GM18520 (cell line): ENCODE results near the gene OPRL1.

Experiments
- ATAC-seq: cut with Tn5 transposase; IDR thresholded peaks from one replicate; pipeline ENCODE4 v1.9.1; 2021; ENCODE audit not compliant: unreplicated experiment

OPRL1 gene

GRCh38 chr20:64042054-64042781 lies 37.7 kb upstream of the OPRL1 start:
- no peak for ATAC-seq

GRCh38 chr20:64043768-64044167 lies 36.1 kb upstream of the OPRL1 start:
- no peak for ATAC-seq

DNA sequence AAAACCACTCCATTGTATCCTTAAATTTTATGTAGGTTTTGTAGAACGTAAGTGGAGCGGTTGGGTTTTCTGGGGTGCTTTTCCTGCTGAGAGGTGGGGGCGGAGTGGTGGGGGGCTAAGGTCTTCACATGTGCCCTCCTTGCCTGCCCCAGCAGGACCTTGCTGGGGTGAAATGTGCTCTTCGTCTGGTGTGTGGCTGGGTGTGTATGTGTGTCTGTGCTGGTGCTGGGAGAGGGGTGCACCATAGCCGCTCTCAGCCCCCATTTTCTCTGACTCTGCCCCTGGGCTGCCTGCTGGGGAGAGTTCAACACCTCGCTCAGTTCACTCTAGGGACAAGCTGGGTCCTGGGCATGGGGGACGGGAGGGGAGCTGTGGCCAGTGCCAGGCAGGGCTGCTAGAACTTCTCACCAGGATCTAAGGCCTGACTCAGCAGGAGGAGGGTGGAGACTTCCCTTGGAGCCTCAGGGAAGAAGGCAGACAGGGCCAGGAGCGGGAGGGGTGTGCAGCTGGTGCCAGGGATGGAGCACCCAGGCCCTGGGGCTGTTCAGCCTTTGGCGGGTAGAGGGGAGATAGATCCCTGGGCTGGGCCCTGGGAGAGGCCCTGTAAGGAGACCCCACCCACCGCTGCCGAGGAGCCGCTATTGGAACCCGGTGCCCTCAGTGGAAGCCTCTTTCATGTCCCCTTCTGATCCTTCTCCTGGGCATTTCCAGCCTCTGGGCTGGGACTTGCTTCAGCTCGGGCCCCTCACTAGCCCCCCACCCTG lies 35.2 kb upstream of the OPRL1 start:
- no peak for ATAC-seq

DNA sequence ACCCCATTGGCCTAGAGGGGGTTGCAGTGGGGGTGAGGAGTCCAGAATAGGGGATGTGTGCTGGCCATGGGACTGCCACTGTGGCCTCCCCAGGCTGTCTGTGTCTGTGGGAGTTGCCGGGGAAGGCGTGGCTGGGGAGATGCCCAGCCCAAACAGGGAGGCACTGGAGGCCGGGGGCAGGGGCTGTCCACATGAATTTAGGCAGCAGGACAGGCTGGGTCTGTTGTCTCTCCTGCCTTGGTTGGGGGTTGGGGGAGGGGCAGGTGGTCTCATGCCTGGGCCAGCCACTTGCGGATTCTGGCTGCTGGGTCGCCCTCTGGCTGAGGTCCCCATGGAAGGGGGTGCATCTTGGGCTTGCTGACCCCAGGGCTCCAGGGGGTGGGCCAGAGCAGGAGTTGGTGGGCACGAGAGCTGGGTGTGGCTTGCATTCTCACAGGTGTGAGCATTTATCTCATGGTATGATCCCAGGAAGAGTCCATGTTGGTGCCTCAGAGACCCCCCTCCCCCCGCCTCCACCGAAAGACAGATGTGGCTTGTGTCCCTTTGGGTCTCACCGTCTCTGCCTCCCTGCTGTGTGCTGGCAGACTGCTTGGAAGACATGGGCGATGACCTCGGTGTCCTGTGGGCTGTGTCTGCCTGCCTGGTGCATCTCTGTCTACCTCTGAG lies 34.4 kb upstream of the OPRL1 start:
- no peak for ATAC-seq

DNA sequence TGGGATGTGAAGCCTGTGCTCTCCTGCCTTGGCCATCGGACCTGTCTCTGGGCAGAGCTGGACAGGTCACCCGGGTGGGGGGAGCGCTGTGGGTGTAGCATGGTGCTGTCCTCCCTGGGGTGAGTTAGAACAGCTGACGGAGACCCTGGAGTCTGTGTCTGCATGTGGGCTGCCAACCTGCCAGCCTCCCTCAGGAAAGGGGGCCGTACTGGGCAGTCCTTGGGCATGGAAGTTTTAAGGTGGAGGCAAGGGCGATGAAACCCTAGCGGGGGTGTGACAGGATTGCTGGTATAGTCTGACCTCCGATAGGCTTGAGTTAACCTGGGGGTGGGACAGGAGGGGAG lies 32.9 kb upstream of the OPRL1 start:
- no peak for ATAC-seq

GRCh38 chr20:64047968-64048401 lies 31.9 kb upstream of the OPRL1 start:
- no peak for ATAC-seq

DNA sequence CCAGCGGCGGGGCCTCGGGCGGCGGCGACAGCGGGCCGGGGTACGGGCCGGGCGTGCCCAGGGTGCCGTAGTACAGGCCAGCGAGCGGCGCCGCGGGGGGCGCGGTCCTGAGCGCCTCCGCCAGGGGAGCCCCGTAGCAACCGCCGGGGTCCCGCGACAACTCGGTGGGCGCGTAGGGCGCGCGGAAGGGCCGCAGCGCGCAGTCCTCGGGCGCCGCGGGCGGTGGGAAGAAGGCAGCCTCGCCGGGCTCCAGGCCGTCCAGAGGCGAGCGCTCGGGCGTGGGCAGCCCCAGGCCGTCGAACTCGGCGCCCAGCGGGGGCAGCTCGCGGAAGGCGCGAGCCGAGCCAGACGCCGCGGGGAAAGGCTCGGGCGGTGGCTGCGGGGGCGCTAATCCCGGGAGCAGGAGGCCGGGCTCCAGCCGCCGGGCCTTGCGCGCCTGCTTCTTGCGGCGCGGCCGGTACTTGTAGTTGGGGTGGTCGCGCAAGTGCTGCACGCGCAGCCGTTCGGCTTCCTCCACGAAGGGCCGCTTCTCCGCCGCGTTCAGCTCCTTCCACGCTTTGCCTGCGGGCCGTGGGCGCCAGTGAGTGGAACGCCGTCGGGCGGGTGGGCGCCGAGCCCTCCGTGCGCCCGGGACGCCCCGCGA lies 31.4 kb upstream of the OPRL1 start:
- no peak for ATAC-seq

- no peak for ATAC-seq
Measured at GRCh38 chr20:64049060-64049877, 30.6 kb upstream of the OPRL1 start, which contains the start of gene SOX18. Gene SOX18, minus strand, starts transcription at chr20:64049639. Its CDS starts 123 bp downstream, at chr20:64049516.

- ATAC-seq, result no peak
Measured at GRCh38 chr20:64049878-64050260, 30.0 kb upstream of the OPRL1 start.

- ATAC-seq, result no peak
Measured at GRCh38 chr20:64050261-64051032, 29.4 kb upstream of the OPRL1 start.

DNA sequence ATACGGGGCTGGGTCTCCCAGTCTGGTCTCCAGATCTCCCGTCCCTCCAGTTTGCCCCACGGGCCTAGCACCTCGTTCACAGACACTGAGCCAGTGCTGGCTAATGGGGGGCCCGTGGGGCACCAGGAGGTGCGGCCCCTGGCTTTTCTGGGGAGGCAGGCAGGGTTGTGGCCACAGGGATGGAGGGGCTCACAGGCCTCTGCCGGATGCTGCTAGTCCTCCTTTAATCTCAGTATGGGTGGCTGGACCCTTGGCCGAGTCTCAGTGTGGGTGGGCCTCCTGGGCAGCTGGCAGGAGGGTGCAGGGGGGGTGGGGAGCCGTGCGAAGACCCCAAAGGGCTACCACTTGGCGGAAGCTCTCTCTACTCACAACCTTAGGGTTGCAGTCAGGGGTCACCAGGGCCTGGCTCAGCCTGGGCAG lies 28.8 kb upstream of the OPRL1 start:
- no peak for ATAC-seq

GRCh38 chr20:64051561-64052325 lies 28.1 kb upstream of the OPRL1 start:
- no peak for ATAC-seq

DNA sequence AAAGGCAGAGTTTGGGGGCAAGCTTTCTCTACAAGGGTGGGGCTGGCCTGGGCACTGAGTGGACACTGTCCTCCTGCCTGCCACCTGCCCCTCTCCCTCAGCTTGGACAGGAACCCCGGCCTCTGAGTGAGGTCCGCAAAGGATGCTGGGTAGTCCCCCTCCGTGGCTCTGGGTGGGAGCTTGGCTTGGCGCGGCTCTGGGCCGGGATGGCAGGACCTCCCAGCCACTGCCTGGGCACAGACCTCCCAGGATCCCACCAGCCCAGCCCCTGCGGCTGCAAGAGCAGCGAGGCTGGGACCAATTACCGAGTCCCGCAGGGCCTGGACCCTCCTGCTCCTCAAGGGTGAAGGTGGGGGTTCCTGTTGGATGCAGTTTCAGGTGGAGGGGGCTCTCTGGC lies 27.6 kb upstream of the OPRL1 start:
- no peak for ATAC-seq

- ATAC-seq, result no peak
Measured at GRCh38 chr20:64052987-64053840, 26.7 kb upstream of the OPRL1 start.

DNA sequence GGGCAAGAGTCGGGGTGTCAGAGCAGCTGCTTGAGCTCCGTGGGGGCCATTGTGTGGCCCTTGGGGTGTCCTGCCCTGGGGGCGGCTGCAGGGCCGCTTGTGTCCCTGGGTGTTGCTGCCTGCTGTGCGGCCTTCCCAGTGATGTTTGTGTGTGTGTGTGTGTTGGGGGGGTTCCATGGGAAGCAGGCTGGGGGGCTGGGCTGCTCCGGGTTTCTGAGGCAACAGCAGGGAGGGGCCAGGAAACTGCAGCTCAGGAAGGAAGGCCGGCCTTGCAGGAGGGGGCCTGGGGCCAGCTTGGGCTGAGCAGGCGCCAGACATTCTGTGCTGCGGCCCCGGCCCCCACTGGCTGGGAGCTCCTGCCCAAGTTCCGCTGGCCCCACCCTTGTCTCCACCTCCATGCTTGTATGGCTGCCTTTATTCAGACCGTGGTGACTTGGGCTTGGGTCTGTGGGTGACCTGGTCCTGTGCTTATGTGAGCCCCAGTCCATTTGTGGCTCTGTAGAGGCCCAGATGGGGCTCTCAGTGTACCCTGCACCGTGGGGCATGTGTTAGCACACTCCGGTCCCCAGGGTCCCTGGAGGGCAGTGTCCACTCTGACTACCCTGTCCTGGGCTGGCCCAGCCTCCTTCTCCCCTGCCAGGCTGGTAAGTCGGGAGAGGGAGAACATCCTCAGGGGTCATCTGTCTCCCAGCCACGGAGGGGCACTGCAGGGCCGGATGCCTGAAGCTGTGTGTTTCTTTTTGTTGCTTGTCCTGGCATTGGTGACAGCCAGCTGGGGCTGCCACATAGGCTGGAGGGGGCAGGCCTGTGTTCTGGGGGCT lies 25.8 kb upstream of the OPRL1 start:
- no peak for ATAC-seq

- no peak for ATAC-seq
Measured at GRCh38 chr20:64055396-64055892, 24.4 kb upstream of the OPRL1 start.
